Omental fat pad (tissue), 4 donors: ENCODE measurements around the gene FAM107B. TPM values are rescaled to one million over a fixed set of nuclear protein-coding genes. Genes with fewer than 3 reads are reported as not detected.

ENCODE experiments used
- ATAC-seq: fragments of 150-250 bp; one replicate; pipeline ENCODE4 v1.9.1; 2016; ENCODE audit warnings: mild to moderate bottlenecking, moderate library complexity; ENCODE audit not compliant: low FRiP score
- DNase-seq: peaks from one replicate; pipeline ENCODE4 v3.0.0-alpha.2; 2019; ENCODE audit warnings: low spot score
- total RNA-seq, 4 donors: library from RNA; depleted of rRNA; stranded (reverse); fragments of >200 nt; gene quantifications; one replicate each; pipeline ENCODE4 v1.1.0, GENCODE V29; 2016
- TF ChIP-seq, protein P1 (sequence below), 3 donors: fragments of 450-650 bp; IDR thresholded peaks; one replicate each; pipeline ENCODE4 v1.5.1; 2016 to 2017; ENCODE audit warnings: antibody characterized with exemption in 3 of 3, mild to moderate bottlenecking in 3 of 3, moderate library complexity in 2 of 3

The FAM107B gene
- total RNA-seq, 4 donors from 2014 or later = 27.3 to 77.5 (median 53.7) TPM

GRCh38 chr10:14611968-14612693, 162.6 kb downstream of the FAM107B start:
- ATAC-seq (no peak), DNase-seq (no peak)
- TF ChIP-seq, protein P1, sequence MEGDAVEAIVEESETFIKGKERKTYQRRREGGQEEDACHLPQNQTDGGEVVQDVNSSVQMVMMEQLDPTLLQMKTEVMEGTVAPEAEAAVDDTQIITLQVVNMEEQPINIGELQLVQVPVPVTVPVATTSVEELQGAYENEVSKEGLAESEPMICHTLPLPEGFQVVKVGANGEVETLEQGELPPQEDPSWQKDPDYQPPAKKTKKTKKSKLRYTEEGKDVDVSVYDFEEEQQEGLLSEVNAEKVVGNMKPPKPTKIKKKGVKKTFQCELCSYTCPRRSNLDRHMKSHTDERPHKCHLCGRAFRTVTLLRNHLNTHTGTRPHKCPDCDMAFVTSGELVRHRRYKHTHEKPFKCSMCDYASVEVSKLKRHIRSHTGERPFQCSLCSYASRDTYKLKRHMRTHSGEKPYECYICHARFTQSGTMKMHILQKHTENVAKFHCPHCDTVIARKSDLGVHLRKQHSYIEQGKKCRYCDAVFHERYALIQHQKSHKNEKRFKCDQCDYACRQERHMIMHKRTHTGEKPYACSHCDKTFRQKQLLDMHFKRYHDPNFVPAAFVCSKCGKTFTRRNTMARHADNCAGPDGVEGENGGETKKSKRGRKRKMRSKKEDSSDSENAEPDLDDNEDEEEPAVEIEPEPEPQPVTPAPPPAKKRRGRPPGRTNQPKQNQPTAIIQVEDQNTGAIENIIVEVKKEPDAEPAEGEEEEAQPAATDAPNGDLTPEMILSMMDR (IDR thresholded peaks at IDR 0.05) = no peak

DNA sequence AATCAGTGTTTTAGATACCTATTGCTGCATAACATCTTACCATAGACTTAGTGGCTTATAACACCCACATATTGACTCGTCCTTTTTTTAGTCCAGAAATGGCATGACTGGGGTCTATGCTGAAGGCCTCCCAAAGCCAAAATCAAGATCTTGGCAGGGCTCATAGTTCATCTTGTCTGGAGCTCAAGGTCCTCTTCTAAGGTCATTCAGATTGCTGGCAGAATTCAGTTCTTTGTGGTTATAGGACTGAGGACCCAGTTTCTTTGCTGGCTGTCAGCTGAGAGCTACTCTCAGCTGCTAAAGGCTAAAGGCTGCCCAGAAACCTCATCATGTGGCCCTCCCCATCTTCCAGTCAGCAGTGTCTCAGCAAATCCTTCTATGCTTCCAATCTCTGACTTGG, 165.5 kb downstream of the FAM107B start:
- TF ChIP-seq, protein P1 (IDR thresholded peaks at IDR 0.05) = no peak
- no peak for ATAC-seq

GRCh38 chr10:14608381-14609001, 166.2 kb downstream of the FAM107B start:
- ATAC-seq (no peak), DNase-seq (no peak)
- TF ChIP-seq, protein P1 (IDR thresholded peaks at IDR 0.05) = no peak

More for the DNA sequence above, 165.5 kb downstream of the FAM107B start:
- no peak for DNase-seq

DNA sequence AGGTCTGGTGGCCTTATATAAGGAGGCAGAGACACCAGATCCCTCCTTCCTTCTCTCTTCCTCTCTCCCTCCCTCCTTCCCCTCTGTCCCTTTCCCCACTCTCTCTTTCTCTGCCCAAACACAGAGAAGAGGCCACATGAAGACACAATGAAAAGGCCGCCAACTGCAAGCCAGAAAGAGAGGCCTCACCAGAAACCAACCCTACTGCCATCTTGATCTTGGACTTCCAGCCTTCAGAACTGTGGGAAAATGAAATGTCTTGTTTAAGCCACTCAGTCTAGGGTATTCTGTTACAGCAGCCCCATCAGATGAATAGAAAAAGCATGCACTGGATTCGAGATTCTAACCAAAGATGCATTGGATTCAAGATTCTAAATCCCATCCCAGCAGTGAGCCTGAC, 168.1 kb downstream of the FAM107B start:
- ATAC-seq = no peak
- DNase-seq = no peak
- TF ChIP-seq, protein P1 (IDR thresholded peaks at IDR 0.05) = no peak

DNA sequence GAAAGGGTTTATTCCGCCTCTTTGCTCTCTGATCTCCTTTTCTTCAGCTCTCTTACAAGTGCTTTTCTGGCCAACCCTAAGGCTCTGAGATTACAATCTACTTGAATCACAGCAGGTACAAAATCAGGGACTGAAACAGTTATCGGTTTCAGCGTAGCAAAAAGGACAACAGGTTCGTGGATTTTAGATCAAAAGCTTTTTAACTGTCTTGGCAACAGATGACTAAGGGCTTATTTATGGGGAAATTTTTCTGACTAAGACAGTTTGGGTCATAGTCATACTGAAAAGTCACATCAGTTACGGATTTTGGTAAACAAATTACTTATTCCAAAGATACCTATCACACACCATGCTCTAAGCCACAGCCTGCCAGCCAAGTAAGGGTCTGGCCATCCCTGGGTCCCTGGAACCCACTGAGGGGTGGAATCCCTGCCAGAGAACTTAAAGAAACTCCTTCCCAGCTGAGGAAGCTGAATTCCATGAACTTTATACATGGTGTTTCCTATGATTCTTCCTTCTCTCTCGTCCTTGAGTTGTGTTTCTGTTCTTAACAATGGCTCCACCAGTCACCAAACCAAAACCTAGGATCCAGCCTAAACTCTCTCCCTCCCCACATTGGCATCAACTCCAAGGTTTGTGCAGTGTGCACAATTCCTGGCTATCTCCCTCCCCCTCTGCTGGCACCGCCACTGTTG, 169.3 kb downstream of the FAM107B start:
- DNase-seq = no peak
- TF ChIP-seq, protein P1 (IDR thresholded peaks at IDR 0.05) = no peak
- peak; percentile 34 for ATAC-seq

DNA sequence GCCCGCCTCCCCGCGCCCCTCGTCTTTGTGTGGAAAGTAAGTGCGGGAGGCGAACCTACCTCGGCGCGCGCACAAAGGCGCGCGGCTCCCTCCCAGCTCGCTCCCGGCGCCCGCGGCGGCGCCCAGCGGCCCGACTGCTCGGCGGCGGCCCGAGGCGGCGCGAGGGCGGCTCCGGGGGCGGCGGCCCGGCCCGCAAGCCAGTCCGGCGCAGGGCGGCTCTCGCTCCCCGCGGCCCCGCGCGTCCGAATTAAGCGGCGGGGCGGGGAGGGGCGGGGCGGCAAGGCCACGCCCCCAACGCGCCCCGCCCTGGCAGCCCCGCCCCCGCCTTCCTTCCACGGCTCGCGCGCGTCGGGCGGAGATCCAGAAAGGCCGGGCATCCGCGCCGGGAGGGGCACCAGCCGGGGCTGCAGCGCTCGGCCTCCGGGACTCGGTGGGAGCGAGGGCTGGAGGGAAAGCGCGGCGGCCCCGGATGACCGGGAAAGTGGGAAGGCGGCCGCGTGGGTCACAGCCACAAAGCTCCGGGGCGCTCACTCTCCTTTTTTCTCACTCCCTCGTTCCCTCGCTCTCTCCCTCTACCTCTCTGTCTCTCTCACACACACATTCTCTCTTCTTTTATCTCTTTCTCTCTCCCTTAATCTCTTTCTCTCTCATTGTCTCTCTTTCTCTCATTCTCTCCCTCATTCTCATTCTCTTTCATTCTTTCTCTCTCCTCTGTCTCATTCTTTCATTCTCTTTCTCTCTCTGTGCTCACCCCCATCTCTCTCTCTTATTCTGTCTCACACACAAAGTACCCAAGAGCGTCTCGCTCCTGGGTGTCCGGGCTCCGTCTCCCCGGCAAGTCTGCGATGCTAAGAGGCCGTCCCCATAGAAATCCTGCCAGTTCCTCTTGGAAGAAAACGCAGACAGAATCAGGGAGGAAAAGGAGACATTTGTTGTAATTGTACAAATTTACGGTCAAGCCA, 170.2 kb downstream of the FAM107B start:
- TF ChIP-seq, protein P1 (IDR thresholded peaks at IDR 0.05) = no peak
- DNase-seq (peak; percentile 59), ATAC-seq (peak; percentile 92)
